ENCODE measurements around the gene ELK3.

- TF ChIP-seq CTCF (IDR thresholded peaks at IDR 0.05) (no peak), POLR2AphosphoS5 (IDR thresholded peaks at IDR 0.05) (no peak), EP300 (IDR thresholded peaks at IDR 0.05) (no peak)
These were observed 23.8 kb upstream of the ELK3 start for GRCh38 chr12:96170328-96170727.
